Measurements from ENCODE around the gene TULP1.
"Not testable (repeated sequence)": the region's sequence is repeated elsewhere in the genome, so short reads cannot be mapped to it uniquely, and the experiment has no call there.

Gene TULP1

DNA sequence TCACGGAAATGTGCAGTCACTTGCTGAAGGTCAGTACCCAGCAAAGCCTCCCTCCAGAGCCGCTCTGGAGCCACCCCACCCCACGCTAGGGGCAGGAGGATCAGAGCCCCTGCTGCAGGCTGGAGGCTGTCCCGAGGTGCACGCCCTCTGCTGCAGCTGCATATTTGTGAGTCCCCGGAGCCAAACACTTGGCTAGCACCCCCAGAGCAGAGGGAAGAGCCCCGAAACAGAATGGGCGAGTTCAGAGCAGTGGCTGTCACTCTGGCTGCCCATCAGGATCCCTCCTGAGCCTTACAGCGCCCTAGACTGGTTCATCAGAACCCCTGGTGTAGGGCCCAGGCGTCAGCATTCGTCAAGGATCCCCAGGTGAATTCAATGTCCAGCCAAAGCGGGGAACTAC, 9.5 kb upstream of the TULP1 start:
- no peak for DNase-seq (ENCODE audit: extremely low read depth in 1 of 2, low read depth in 1 of 2)

GRCh38 chr6:35521235-35521634, 8.5 kb upstream of the TULP1 start:
- DNase-seq (ENCODE audit: extremely low read depth in 1 of 2, low read depth in 1 of 2): no peak

DNA sequence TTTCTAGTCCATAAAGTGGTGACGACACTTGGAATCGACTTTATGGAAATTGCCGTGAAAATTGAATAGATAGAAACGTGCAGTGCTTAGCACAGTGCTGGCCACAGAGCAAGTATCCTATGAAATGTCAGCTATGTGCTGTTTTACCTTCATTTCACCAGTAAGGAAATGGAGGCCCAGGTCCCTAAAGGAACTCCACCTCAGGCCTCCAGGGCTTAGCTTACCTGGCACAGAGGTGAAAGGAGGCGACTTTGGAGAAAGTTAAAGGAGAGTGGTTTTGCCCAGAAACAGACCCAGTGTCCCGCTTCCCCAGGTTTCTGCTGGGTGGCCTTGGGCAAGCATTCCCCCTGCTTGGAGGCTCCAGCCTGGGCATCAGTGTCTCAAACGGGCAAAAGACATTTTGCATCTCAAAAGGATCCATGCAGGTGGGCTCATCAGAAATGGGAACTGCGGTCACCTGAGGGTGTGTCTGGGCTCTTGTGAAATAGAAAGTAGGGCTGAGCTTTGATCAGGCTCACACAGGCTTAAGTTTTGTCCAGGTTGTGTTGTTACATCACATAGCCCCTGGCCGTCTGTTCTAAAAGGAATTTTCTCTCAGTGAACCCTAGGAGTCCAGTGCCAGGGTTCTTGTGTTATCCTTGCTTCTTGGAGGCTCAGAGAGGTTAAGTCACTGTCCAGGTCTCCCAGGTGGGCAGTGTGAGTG, 6.8 kb upstream of the TULP1 start:
- no peak for DNase-seq (ENCODE audit: extremely low read depth in 1 of 2, low read depth in 1 of 2)

- no peak for DNase-seq (ENCODE audit: extremely low read depth in 1 of 2, low read depth in 1 of 2)
Observed at GRCh38 chr6:35518566-35519312, 6.0 kb upstream of the TULP1 start.

GRCh38 chr6:35517978-35518377, 5.3 kb upstream of the TULP1 start:
- not testable (repeated sequence) for DNase-seq (ENCODE audit: extremely low read depth in 1 of 2, low read depth in 1 of 2)

DNA sequence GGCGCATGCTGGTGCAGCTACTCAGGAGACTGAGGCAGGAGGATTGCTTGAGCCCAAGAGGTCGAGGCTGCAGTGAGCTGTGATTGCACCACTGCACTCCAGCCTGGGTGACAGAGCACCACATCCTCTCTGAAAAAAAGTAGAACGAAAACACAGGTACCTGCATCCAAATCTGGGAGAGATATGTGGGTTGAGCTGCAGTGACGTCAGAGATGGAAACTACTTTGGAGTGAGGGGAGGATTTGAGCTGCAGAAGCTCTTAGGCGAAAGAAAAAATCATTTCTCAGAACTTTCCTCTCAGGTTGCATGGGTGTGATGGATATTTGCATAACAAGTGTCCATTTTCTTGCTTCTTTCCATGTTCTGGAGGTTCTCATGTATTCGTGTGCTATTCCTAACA, 4.0 kb upstream of the TULP1 start:
- no peak for DNase-seq (ENCODE audit: extremely low read depth in 1 of 2, low read depth in 1 of 2)

GRCh38 chr6:35515939-35516338, 3.2 kb upstream of the TULP1 start:
- DNase-seq (ENCODE audit: extremely low read depth in 1 of 2, low read depth in 1 of 2): not testable (repeated sequence)

GRCh38 chr6:35514587-35514986, 1.9 kb upstream of the TULP1 start:
- no peak for DNase-seq (ENCODE audit: extremely low read depth in 1 of 2, low read depth in 1 of 2)

DNA sequence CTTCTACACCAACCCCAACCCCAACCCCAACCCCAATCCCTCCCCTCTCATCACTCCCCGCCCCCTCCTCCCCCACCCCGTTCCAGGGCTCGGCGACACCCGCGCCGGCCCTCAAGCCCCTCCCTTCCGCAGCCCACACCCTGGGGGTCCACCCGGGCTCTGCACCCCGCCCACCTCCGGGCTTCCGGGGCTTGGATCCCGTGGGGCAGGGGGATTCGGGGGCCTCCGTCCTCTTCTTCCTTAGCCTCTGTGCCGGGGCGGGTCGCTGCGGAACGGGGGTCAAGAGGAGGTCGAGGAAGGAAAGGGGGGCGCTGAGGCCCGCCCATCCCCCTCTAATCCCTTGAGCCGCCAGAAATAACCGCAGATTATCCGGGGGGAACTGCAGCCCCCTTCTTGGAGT, 690 bp downstream of the TULP1 start:
- DNase-seq (ENCODE audit: extremely low read depth in 1 of 2, low read depth in 1 of 2): no peak

GRCh38 chr6:35511562-35511941, 1.1 kb downstream of the TULP1 start:
- DNase-seq (ENCODE audit: extremely low read depth in 1 of 2, low read depth in 1 of 2): no peak

GRCh38 chr6:35510916-35511561, 1.7 kb downstream of the TULP1 start:
- DNase-seq (ENCODE audit: extremely low read depth in 1 of 2, low read depth in 1 of 2): no peak

GRCh38 chr6:35508542-35508941, 4.2 kb downstream of the TULP1 start:
- DNase-seq (ENCODE audit: extremely low read depth in 1 of 2, low read depth in 1 of 2): no peak

GRCh38 chr6:35508027-35508426, 4.7 kb downstream of the TULP1 start:
- no peak for DNase-seq (ENCODE audit: extremely low read depth in 1 of 2, low read depth in 1 of 2)

GRCh38 chr6:35507221-35507620, 5.5 kb downstream of the TULP1 start:
- no peak for DNase-seq (ENCODE audit: extremely low read depth in 1 of 2, low read depth in 1 of 2)

DNA sequence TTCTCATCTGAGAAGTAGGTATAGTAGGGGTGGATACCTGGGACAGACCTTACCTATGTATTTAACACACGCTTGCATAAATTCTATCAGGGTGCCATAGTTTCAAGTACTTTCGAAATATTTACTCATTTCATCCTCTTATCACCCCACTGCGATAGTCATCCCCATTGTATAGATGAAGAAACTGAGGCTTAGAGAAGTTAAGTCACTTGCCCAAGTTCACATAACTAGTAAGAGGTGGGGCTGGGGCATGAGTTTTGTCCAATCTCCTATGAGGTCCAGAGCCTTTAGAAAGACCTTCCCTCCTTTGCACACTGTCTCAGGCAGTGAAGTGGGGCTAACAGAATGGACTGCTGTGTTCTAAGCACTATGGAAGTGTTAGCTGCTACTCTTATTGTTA, 6.2 kb downstream of the TULP1 start:
- DNase-seq (ENCODE audit: extremely low read depth in 1 of 2, low read depth in 1 of 2): no peak

DNA sequence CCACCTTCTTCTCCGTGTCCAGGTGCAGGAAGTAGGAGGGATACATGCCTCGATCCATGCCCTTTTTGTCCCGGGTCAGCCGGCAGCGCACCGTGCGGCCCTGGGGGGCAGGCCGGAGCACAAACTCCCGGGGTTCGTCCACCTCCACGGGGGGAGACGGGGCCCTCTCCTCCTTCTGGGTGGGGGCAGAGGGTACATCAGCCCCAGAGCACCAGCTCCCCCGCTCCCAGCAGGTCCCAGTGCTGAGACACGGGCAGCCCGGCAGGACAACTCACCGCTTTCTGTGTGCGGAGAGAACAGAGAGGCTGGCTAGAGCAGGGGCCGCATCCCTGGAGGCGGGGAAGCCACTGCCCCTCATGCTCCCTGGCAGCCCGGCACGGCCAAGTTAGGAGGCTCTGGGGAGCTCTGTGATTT, 6.7 kb downstream of the TULP1 start:
- no peak for DNase-seq (ENCODE audit: extremely low read depth in 1 of 2, low read depth in 1 of 2)

DNA sequence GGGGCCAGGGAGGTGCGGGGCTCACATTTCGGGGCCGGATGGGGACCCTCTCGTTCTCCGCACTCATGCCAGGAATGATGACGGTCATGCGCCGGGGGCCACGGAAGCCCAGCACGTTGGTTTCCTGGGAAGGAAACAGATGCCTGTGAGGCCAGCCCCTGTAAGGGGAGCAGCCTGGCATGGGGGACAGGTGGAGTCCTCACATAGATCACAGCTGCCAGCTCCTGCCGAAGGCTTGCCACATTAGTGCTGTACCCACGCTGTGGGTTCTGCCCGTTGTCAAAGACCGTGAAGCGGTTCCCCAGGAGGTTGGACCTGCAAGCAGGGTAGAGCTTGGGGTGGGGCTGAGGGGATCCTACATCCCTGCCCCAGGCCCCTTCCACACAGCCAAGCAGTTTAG, 9.2 kb downstream of the TULP1 start:
- DNase-seq (ENCODE audit: extremely low read depth in 1 of 2, low read depth in 1 of 2): no peak

DNA sequence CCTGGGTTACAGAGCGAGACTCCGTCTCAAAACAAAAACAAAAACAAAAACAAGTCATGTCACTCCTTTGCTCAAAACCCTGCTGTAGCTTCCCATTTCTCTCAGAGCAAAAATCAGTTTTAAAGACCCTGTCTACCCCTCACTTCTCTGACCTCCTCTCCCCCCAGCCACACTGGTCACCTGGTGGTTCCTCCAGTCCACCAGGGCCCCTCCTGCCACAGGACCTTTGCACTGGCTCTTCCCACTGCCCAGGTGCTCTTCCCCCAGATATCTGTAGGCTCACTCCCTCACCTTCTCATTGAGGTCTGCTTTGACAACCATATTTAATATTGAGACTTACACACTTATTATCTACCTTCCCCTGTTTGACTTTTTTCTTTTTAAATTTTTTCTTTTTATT, 10.9 kb downstream of the TULP1 start:
- DNase-seq (ENCODE audit: extremely low read depth in 1 of 2, low read depth in 1 of 2): no peak

GRCh38 chr6:35500782-35501181, 11.9 kb downstream of the TULP1 start:
- no peak for DNase-seq (ENCODE audit: extremely low read depth in 1 of 2, low read depth in 1 of 2)

DNA sequence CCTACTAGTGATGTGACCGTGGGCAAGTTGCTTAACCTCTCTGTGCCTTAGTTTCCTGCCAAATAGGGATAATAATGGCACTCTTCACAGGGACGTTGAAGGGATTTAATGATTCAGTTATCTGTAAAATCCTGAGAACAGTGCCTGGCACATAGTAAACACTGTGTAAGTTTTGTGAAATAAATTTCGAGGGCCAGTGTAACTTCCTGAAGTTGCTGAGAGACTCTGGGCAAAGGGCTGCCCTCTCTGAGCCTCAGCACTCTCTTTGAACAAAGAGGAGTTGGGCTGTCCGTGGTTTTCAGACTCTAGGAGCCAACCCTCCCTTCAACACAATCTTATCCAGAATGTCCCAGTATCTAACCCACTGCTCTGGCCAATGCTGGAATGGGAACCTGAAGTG, 13.3 kb downstream of the TULP1 start:
- no peak for DNase-seq (ENCODE audit: extremely low read depth in 1 of 2, low read depth in 1 of 2)

DNA sequence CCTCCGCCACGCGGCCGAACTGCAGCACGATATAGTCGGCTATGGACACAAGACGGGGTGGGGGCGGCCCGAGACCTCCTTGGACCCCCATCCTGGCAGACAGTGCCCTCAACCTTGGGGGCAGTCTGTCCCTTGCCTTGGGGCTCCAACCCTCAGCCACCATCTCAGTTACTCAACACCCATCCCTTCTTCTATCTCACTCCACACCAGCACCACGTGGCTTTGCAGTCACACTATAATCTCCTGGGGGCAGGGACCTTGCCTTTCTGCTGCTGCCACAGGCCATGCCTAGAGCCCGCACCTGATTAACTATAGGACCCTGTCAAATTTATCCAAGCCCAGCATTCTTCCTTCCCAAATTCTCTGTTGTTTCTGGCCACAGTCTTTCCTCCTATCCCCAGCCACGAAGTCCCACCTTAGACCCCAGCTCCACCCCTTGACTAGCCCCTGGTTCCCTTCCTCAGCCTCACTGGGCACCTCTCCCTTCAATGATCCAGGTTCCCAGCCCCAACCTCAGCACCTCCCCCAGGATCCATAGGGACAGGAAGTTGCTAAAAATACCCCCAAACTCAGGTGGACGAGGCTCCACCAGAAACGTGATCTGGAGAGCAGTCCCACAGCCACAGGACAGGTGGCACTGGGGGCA, 14.2 kb downstream of the TULP1 start:
- DNase-seq (ENCODE audit: extremely low read depth in 1 of 2, low read depth in 1 of 2): no peak

Measured in activated CD8-positive, alpha-beta memory T cell treated with anti-CD3 and anti-CD28 coated beads for 1 hour (primary cell).